ENCODE measurements around the gene TNPO1.
"Not testable (repeated sequence)": the region's sequence is repeated elsewhere in the genome, so short reads cannot be mapped to it uniquely, and the experiment has no call there.

TNPO1 gene

GRCh38 chr5:72855821-72856220 is 39.4 kb downstream of the TNPO1 start:
- no peak for DNase-seq

- no peak for DNase-seq
These were observed 40.9 kb downstream of the TNPO1 start for GRCh38 chr5:72857396-72857795.

GRCh38 chr5:72859127-72859526 is 42.7 kb downstream of the TNPO1 start:
- DNase-seq = no peak

- DNase-seq = no peak
These were observed 44.0 kb downstream of the TNPO1 start for GRCh38 chr5:72860499-72860898.

- DNase-seq = no peak
These were observed 55.0 kb downstream of the TNPO1 start for GRCh38 chr5:72871366-72872024.

GRCh38 chr5:72878854-72879253 is 62.4 kb downstream of the TNPO1 start:
- no peak for DNase-seq

GRCh38 chr5:72882989-72883388 is 66.5 kb downstream of the TNPO1 start:
- no peak for DNase-seq

GRCh38 chr5:72883850-72884249 is 67.4 kb downstream of the TNPO1 start:
- no peak for DNase-seq

- DNase-seq = no peak
These were observed 68.4 kb downstream of the TNPO1 start for GRCh38 chr5:72884892-72885291.

- DNase-seq = no peak
These were observed 69.4 kb downstream of the TNPO1 start for GRCh38 chr5:72885824-72886223.

- DNase-seq = no peak
These were observed 72.1 kb downstream of the TNPO1 start for GRCh38 chr5:72888595-72888994.

- DNase-seq = no peak
These were observed 72.9 kb downstream of the TNPO1 start for GRCh38 chr5:72889324-72889723.

- DNase-seq = no peak
These were observed 76.4 kb downstream of the TNPO1 start for GRCh38 chr5:72892846-72893245.

GRCh38 chr5:72895758-72896157 is 79.3 kb downstream of the TNPO1 start:
- DNase-seq = no peak

- no peak for DNase-seq
These were observed 90.3 kb downstream of the TNPO1 start for GRCh38 chr5:72906806-72907205.

- DNase-seq = no peak
These were observed 92.2 kb downstream of the TNPO1 start for GRCh38 chr5:72908664-72909063.

- DNase-seq = no peak
These were observed 100.9 kb downstream of the TNPO1 start for GRCh38 chr5:72917371-72917776.

- no peak for DNase-seq
These were observed 104.4 kb downstream of the TNPO1 start for GRCh38 chr5:72920690-72921502.

- no peak for DNase-seq
These were observed 105.4 kb downstream of the TNPO1 start for GRCh38 chr5:72921886-72922285.

GRCh38 chr5:72922422-72922821 is 106.0 kb downstream of the TNPO1 start:
- DNase-seq = no peak

- no peak for DNase-seq
These were observed 109.0 kb downstream of the TNPO1 start for GRCh38 chr5:72925336-72926010.

GRCh38 chr5:72932686-72933085 is 116.2 kb downstream of the TNPO1 start:
- not testable (repeated sequence) for DNase-seq

- not testable (repeated sequence) for DNase-seq
These were observed 118.7 kb downstream of the TNPO1 start for GRCh38 chr5:72934953-72935725.
